CD4-positive, alpha-beta memory T cell (primary cell): ENCODE results near the gene RIC3. TPM values are rescaled to one million over a fixed set of nuclear protein-coding genes. Genes with fewer than 3 reads are reported as not detected.

Experiments
- CTCF ChIA-PET: fragments of 350-600 bp; sonication (Branson Sonifier 250); formaldehyde crosslinking; loops from one replicate; lab custom pipeline; 2021; ENCODE audit warnings: inconsistent platforms; ENCODE audit not compliant: partially characterized antibody; lab: Charles Lee
- POLR2A ChIA-PET: fragments of 350-600 bp; sonication (Branson Sonifier 250); formaldehyde crosslinking; loops from one replicate; lab custom pipeline; 2021; ENCODE audit not compliant: partially characterized antibody; lab: Charles Lee
- DNase-seq, 5 donors: peaks; one replicate each; pipeline versions ENCODE4 v3.0.0 to v3.0.0-alpha.2; 2020 to 2022; ENCODE audit warnings: mixed read lengths in 1 of 5
- H3K27ac ChIP-seq: one replicate; pipeline ENCODE4 v1.7.0; 2013; ENCODE audit warnings: low read depth, low read length
- H3K27me3 ChIP-seq: 2 replicates; pipeline ENCODE4 v1.7.0; 2013; ENCODE audit warnings: mild to moderate bottlenecking, low read length, moderate library complexity; ENCODE audit not compliant: insufficient read depth
- H3K36me3 ChIP-seq: 2 replicates; pipeline ENCODE4 v1.7.0; 2013; ENCODE audit warnings: mild to moderate bottlenecking, low read length, moderate library complexity; ENCODE audit not compliant: insufficient read depth
- H3K4me1 ChIP-seq: 2 replicates; pipeline ENCODE4 v1.7.0; 2013; ENCODE audit warnings: mild to moderate bottlenecking, low read length, moderate library complexity; ENCODE audit not compliant: insufficient read depth
- H3K4me3 ChIP-seq, 2 donors: one replicate each; pipeline ENCODE4 v1.7.0; 2013; ENCODE audit warnings: low read length in 2 of 2, mild to moderate bottlenecking in 1 of 2
- H3K9me3 ChIP-seq, 2 donors: one replicate each; pipeline ENCODE4 v1.7.0; 2013; ENCODE audit warnings: low read length in 2 of 2, control low read depth in 1 of 2; ENCODE audit not compliant: control insufficient read depth in 1 of 2
- H3K27ac Mint-ChIP-seq, 7 donors: one replicate each; pipeline ENCODE4 v1.8.0; 2020 to 2021; ENCODE audit warnings: mixed read lengths in 7 of 7, mild to moderate bottlenecking in 6 of 7, inconsistent platforms in 3 of 7, moderate library complexity in 3 of 7
- H3K27me3 Mint-ChIP-seq, 2 donors: one replicate each; pipeline ENCODE4 v1.8.0; 2020 to 2021; ENCODE audit warnings: mixed read lengths in 2 of 2
- H3K36me3 Mint-ChIP-seq, 2 donors: one replicate each; pipeline ENCODE4 v1.8.0; 2020 to 2021; ENCODE audit warnings: mixed read lengths in 2 of 2, inconsistent platforms in 1 of 2, mild to moderate bottlenecking in 1 of 2
- H3K4me1 Mint-ChIP-seq, 4 donors: one replicate each; pipeline ENCODE4 v1.8.0; 2020 to 2021; ENCODE audit warnings: mixed read lengths in 4 of 4, mild to moderate bottlenecking in 1 of 4
- H3K4me3 Mint-ChIP-seq, 8 donors: one replicate each; pipeline ENCODE4 v1.8.0; 2020 to 2021; ENCODE audit warnings: mixed read lengths in 8 of 8, mild to moderate bottlenecking in 7 of 8, moderate library complexity in 6 of 8, inconsistent platforms in 3 of 8
- H3K9me3 Mint-ChIP-seq, 8 donors: one replicate each; pipeline ENCODE4 v1.8.0; 2020 to 2021; ENCODE audit warnings: mixed read lengths in 8 of 8, mild to moderate bottlenecking in 5 of 8, inconsistent platforms in 3 of 8, moderate library complexity in 1 of 8
- intact Hi-C: fragments of 100-400 bp; cut with micrococcal nuclease; formaldehyde crosslinking; loops from one replicate; pipeline ENCODE4 v1.15.1; 2023
- polyA plus RNA-seq, 2 donors: library from polyadenylated mRNA; unstranded; fragments of 300-500 nt; fragmentation: Illumina TruSeq; gene quantifications; one replicate each; pipeline ENCODE4 v1.2.3, GENCODE V29; 2021
- total RNA-seq, 2 experiments: library from RNA; stranded (reverse); gene quantifications; one replicate each; pipeline ENCODE4 v1.2.3, GENCODE V29; 2021

The RIC3 gene
- total RNA-seq (10 to 100 TPM; 28.7 to 30.0 TPM), polyA plus RNA-seq (1 to 10 TPM; 1.8 to 3.7 TPM)

- Histone ChIP-seq H3K9me3 (no peaks in the 10 kb centered on the region), H3K36me3 (no peaks in the 10 kb centered on the region), H3K4me1 (peaks cover 17% of the 10 kb centered on the region), H3K4me3 (peak within 1 kb of the TSS; percentile 68 to 79), H3K27ac (no peak within 1 kb of the TSS), H3K27me3 (no peaks in the 10 kb centered on the region)
- Mint-ChIP-seq H3K27me3 (peaks cover 20 to 33% of the 10 kb centered on the region in 2 donors), H3K36me3 (peaks cover 0 to 5% of the 10 kb centered on the region in 2 donors), H3K4me1 (peaks cover 20 to 39% (median 23%) of the 10 kb centered on the region in 4 donors), H3K27ac (peak within 1 kb of the TSS in 6 of 7 donors; percentile 49 to 92 (median 70)), H3K9me3 (peaks cover 0 to 3% (median 0%) of the 10 kb centered on the region in 8 donors), H3K4me3 (peak within 1 kb of the TSS; percentile 81 to 95 (median 88))
- ChIA-PET CTCF (interaction anchor here (3.3 kb wide), 1 partner anchor 69 kb away, joined by 11 read pairs; no protein-coding TSS in a partner anchor), POLR2A (interaction anchor here (1.5 kb wide), 1 partner anchor 10 kb away, joined by 3 read pairs; no protein-coding TSS in a partner anchor)
- DNase-seq, result peak; percentile 38 to 56 (median 49)
- intact Hi-C loops, result no loop called here
Measured at GRCh38 chr11:8168485-8169257, at the start of gene RIC3. Gene RIC3 (minus strand): TSS chr11:8169025. CDS start chr11:8168989, 36 bp downstream.

- no peaks in the 10 kb centered on the region for H3K4me1 ChIP-seq
- ChIA-PET CTCF (interaction anchor here (1.7 kb wide), 1 partner anchor 12 kb away, joined by 5 read pairs; no protein-coding TSS in a partner anchor), POLR2A (no interaction called here)
- H3K27me3 ChIP-seq, result no peaks in the 10 kb centered on the region
- Mint-ChIP-seq H3K4me1 (no peaks in the 10 kb centered on the region), H3K27ac (no peak overlapping the region), H3K27me3 (peaks cover 3 to 9% of the 10 kb centered on the region in 2 donors), H3K9me3 (no peaks in the 10 kb centered on the region), H3K4me3 (no peak overlapping the region), H3K36me3 (no peaks in the 10 kb centered on the region)
- no peak overlapping the region for H3K27ac ChIP-seq
- no peak overlapping the region for H3K4me3 ChIP-seq
- H3K36me3 ChIP-seq, result no peaks in the 10 kb centered on the region
- DNase-seq, result no peak
- intact Hi-C loops, result no loop called here
- H3K9me3 ChIP-seq, result no peaks in the 10 kb centered on the region
Measured at GRCh38 chr11:8218409-8218808, 49.6 kb upstream of the RIC3 start.

- DNase-seq, result no peak
- CTCF ChIA-PET, result interaction anchor here (1.0 kb wide), 1 partner anchor 25 kb away, joined by 3 read pairs; no protein-coding TSS in a partner anchor
- Mint-ChIP-seq H3K27me3 (peaks cover 3 to 9% of the 10 kb centered on the region in 2 donors), H3K4me3 (no peak overlapping the region), H3K36me3 (no peaks in the 10 kb centered on the region), H3K4me1 (no peaks in the 10 kb centered on the region), H3K9me3 (no peaks in the 10 kb centered on the region), H3K27ac (no peak overlapping the region)
- H3K4me1 ChIP-seq, result no peaks in the 10 kb centered on the region
- H3K9me3 ChIP-seq, result no peaks in the 10 kb centered on the region
- no peaks in the 10 kb centered on the region for H3K27me3 ChIP-seq
- H3K4me3 ChIP-seq, result no peak overlapping the region
- no peaks in the 10 kb centered on the region for H3K36me3 ChIP-seq
- POLR2A ChIA-PET, result no interaction called here
- no peak overlapping the region for H3K27ac ChIP-seq
- intact Hi-C loops, result no loop called here
Measured at GRCh38 chr11:8217926-8218325, 49.1 kb upstream of the RIC3 start.

GRCh38 chr11:8217136-8217535 lies 48.3 kb upstream of the RIC3 start:
- no peaks in the 10 kb centered on the region for H3K9me3 Mint-ChIP-seq
- H3K27ac ChIP-seq, result no peak overlapping the region
- ChIA-PET CTCF (interaction anchor here (1.0 kb wide), 1 partner anchor 24 kb away, joined by 3 read pairs; no protein-coding TSS in a partner anchor), POLR2A (no interaction called here)
- peaks cover 3 to 11% of the 10 kb centered on the region in 2 donors for H3K27me3 Mint-ChIP-seq
- no peaks in the 10 kb centered on the region for H3K9me3 ChIP-seq
- H3K36me3 ChIP-seq, result no peaks in the 10 kb centered on the region
- no peak overlapping the region for H3K4me3 ChIP-seq
- no peak for DNase-seq
- no peaks in the 10 kb centered on the region for H3K4me1 Mint-ChIP-seq
- H3K4me3 Mint-ChIP-seq, result no peak overlapping the region
- no peaks in the 10 kb centered on the region for H3K4me1 ChIP-seq
- H3K27me3 ChIP-seq, result no peaks in the 10 kb centered on the region
- no peak overlapping the region for H3K27ac Mint-ChIP-seq
- no peaks in the 10 kb centered on the region for H3K36me3 Mint-ChIP-seq
- intact Hi-C loops, result no loop called here

- ChIA-PET CTCF (no interaction called here), POLR2A (no interaction called here)
- Mint-ChIP-seq H3K4me3 (no peak overlapping the region), H3K9me3 (no peaks in the 10 kb centered on the region), H3K36me3 (no peaks in the 10 kb centered on the region), H3K27me3 (peaks cover 7 to 14% of the 10 kb centered on the region in 2 donors), H3K27ac (no peak overlapping the region), H3K4me1 (no peaks in the 10 kb centered on the region)
- DNase-seq, result no peak
- no peaks in the 10 kb centered on the region for H3K36me3 ChIP-seq
- no peaks in the 10 kb centered on the region for H3K4me1 ChIP-seq
- H3K9me3 ChIP-seq, result no peaks in the 10 kb centered on the region
- intact Hi-C loops, result no loop called here
- H3K4me3 ChIP-seq, result no peak overlapping the region
- H3K27me3 ChIP-seq, result no peaks in the 10 kb centered on the region
- no peak overlapping the region for H3K27ac ChIP-seq
Measured at GRCh38 chr11:8213376-8213775, 44.6 kb upstream of the RIC3 start.

GRCh38 chr11:8209208-8209807 lies 40.5 kb upstream of the RIC3 start:
- Mint-ChIP-seq H3K27me3 (peaks cover 19 to 41% of the 10 kb centered on the region in 2 donors), H3K27ac (no peak overlapping the region), H3K4me3 (no peak overlapping the region), H3K36me3 (no peaks in the 10 kb centered on the region), H3K4me1 (peaks cover 1 to 12% (median 5%) of the 10 kb centered on the region in 4 donors), H3K9me3 (peaks cover 0 to 2% (median 0%) of the 10 kb centered on the region in 8 donors)
- H3K27ac ChIP-seq, result no peak overlapping the region
- H3K27me3 ChIP-seq, result peaks cover 9% of the 10 kb centered on the region
- intact Hi-C loops, result no loop called here
- ChIA-PET POLR2A (no interaction called here), CTCF (interaction anchor here (1.6 kb wide), 1 partner anchor 11 kb away, joined by 4 read pairs; no protein-coding TSS in a partner anchor)
- H3K9me3 ChIP-seq, result no peaks in the 10 kb centered on the region
- no peak for DNase-seq
- H3K4me3 ChIP-seq, result no peak overlapping the region
- H3K36me3 ChIP-seq, result no peaks in the 10 kb centered on the region
- no peaks in the 10 kb centered on the region for H3K4me1 ChIP-seq
